GM12891 (cell line): Measurements from ENCODE around the gene DMC1.

Source experiments
- POLR2A ChIP-seq: IDR thresholded peaks from 2 replicates; pipeline ENCODE4 v1.6.1; 2011; ENCODE audit warnings: low read depth, low read length, control low read depth
- POLR2AphosphoS5 ChIP-seq: IDR thresholded peaks from 2 replicates; pipeline ENCODE4 v1.6.1; 2011; ENCODE audit warnings: low read depth, low read length, control low read depth
- POU2F2 ChIP-seq: IDR thresholded peaks from 2 replicates; pipeline ENCODE4 v1.6.1; 2011; ENCODE audit warnings: low read depth, mild to moderate bottlenecking, control low read depth, low read length, moderate library complexity
- SPI1 ChIP-seq: IDR thresholded peaks from 2 replicates; pipeline ENCODE4 v1.6.1; 2011; ENCODE audit warnings: low read depth, low read length, control low read depth
- TAF1 ChIP-seq: IDR thresholded peaks from 2 replicates; pipeline ENCODE4 v1.6.1; 2011; ENCODE audit warnings: low read depth, low read length, control low read depth

- TF ChIP-seq POLR2AphosphoS5 (peak; percentile 46; the same call in 1 of the 2 replicates), POLR2A (no peak), TAF1 (no peak), SPI1 (no peak), POU2F2 (no peak)
Measured at GRCh38 chr22:38503021-38503420, 67.0 kb downstream of the DMC1 start.
